Urothelium cell line (cell line): Measurements from ENCODE around the gene NKTR.
"Not testable (repeated sequence)": the region's sequence is repeated elsewhere in the genome, so short reads cannot be mapped to it uniquely, and the experiment has no call there.

Experiments
- DNase-seq: peaks from one replicate; pipeline ENCODE4 v3.0.0; 2011; ENCODE audit warnings: low spot score, mixed read lengths
- FAIRE-seq: peaks from 2 replicates; lab custom pipeline; 2011; peaks lifted over from hg19 to GRCh38; lab: Jason Lieb, UNC

NKTR gene

DNA sequence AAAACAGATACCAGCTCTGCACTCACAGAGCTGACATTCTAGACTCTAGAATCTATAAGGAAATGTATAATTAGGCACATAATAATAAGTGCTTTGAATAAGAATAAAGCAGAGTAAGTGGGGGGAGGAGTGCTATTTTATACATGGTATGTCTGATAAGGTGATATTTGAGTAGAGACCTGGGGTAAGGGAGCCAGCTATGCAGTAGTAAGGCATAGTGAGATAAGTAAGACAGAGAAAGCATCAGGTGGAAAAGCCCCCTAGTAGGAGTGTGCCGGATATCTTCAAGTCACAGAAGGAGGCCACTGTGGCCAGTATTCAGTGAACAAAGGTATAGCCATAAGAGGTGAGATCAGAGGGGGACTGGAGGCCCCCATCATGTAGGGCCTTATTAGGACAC, 6.9 kb upstream of the NKTR start:
- FAIRE-seq (no peak), DNase-seq (no peak)

DNA sequence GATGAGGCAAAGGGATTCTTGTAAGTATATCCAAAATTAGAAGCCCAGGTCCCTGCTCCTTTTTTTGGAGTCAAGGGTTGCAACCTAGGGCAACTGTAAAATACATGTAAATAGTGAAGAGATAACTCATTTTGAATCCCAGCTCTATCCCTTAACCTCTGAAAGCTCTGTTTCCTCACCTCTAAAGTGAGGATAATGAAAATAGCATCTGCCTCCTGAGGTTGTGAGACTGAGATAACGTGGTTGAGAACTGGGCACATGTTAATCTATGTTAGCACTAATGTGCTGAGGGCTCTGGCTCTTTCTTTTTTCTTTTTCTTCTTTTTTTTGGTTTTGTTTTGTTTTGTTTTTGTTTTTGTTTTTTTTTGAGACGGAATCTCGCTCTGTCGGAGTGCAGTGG, 4.8 kb upstream of the NKTR start:
- no peak for DNase-seq
- no peak for FAIRE-seq

DNA sequence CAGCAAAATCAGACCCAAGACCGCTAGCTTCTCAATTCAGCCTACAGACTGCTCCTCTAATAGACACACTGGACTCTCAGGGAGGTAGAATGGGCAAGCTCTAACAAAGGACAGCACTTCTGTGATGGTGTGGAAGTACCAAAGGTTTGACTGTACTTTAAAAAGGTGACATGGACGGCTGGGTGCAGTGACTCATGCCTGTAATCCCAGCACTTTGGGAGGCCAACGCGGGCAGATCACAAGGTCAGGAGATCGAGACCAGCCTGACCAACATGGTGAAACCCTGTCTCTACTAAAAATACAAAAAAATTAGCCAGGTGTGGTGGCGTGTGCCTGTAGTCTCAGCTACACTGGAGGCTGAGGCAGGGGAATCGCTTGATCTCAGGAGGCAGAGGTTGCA, 3.4 kb upstream of the NKTR start:
- not testable (repeated sequence) for FAIRE-seq

DNA sequence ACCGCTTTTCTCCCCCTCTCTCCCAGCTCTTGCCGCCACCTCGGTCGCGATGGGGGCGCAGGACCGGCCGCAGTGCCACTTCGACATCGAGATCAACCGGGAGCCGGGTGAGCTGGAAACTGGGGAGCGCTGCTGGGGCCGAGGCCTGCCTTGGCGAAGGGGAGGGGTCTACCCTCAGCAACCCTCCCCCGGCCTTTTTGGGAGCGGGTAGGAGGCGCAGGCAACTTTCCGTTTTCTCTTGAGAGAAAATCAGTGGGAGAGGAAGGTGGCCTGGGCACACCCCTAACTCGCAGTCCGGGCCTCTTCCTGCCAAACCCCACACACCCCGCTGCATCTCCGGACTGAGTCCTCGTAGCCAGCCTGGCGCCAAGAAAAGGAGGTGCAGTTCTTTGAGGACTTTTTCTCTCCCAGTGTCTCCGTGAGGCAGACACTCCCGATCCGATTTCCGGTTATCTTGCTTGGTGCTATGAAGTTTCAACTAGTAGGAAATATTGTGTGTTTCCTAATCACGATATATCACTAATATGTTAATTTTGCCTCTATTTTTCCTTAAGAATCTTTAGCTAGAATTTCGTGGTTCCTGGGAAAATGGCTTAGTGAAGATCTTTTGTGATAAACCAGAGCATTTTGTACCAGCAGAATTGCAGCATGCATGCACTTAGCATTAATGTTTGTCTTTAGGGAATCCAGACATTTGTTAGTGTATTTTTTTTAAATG, 631 bp downstream of the NKTR start:
- FAIRE-seq: no peak
- no peak for DNase-seq

More for the DNA sequence above, 3.4 kb upstream of the NKTR start:
- DNase-seq: not testable (repeated sequence)

DNA sequence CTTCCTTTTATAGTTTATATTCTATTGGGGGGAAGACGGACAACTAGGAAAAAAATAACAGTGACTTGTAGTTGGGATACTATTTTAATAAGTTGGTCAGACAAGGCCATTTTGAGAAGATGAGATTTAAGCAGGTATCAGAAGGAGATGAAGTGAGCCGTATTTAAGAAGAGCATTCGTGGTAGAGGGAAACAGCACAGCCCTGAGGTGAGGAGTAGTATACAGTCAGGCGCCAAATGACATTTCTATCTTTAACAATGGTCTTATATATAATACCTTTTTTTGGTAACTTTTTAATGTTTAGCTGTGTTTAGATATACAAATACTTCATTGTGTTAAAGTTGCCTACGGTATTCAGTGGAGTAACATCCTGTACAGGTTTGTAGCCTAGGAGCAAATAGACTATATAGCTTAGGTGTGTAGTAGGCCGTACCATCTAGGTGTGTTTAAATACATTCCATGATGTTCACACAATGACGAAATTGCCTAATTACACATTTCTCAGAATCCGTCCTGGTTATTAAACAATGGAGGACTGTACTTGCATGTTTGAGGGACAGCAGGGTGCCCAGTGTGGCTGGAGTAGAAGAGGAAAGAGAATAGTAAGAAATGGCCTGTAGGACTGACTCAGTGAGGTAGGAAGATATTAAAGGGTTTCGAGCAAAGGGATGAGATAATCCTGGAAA, 1.6 kb downstream of the NKTR start:
- FAIRE-seq (no peak), DNase-seq (no peak)

DNA sequence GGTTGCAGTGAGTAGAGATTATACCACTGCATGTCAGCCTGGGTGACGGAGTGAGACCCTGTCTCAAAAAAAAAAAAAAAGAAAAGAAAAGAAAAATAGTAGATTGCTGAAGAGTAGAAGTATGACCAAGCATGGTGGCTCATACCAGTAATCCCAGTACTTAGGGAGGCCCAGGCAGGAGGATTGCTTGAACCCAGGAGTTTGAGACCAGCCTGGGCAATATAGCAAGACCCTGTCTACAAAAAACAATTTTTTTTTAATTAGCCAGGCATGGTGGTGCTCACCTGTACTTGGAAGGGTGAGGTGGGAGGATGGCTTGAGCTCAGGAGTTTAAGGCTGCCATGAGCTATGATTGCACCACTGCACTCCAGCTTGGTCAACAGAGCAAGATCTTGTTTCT, 2.5 kb downstream of the NKTR start:
- FAIRE-seq (no peak), DNase-seq (no peak)

DNA sequence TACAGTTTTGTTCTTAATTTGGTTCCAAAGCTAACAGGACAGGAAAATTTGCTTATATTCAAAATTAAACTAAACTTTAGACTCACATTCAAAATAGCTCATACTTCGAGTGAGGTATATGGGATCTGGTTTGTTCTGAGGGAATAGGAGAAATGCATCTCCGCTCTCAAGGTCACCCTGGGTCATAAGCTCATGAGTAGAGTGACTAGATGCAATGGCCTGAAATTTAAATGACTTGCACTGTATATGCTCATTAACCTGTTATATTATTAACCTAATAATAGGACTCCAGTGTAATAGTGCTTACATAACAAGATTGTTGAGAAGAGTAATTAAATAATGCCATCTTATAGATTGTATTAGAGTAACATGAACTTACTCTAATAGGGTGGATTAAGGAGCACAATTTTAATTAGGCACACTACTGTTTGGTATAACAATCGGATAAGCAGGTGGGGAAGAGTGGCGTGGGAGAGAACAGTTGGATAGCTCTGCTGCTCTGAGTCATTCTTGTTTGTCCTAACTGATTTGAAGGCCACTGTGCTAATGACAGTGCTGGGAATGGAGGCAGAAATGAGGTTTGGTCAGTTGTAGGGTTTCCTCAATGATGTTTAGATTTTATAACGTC, 5.2 kb downstream of the NKTR start:
- DNase-seq (no peak), FAIRE-seq (no peak)

DNA sequence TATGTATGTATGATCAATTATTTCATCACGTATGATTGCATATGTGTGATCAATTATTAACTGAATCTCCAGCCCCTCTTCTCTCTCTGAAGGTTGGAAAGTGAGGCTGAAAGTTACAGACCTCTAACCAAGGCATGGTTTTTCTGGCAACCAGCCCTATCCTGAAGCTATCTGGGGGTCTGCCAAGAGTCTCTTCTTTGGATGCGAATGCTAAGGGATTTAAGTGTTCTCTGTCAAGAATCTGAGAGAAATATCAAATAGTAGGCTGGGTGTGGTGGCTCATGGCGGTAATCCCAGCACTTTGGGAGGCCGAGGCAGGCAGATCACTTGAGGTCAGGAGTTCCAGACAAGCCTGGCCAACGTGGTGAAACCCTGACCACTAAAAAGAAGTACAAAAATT, 8.1 kb downstream of the NKTR start:
- no peak for FAIRE-seq
- no peak for DNase-seq

DNA sequence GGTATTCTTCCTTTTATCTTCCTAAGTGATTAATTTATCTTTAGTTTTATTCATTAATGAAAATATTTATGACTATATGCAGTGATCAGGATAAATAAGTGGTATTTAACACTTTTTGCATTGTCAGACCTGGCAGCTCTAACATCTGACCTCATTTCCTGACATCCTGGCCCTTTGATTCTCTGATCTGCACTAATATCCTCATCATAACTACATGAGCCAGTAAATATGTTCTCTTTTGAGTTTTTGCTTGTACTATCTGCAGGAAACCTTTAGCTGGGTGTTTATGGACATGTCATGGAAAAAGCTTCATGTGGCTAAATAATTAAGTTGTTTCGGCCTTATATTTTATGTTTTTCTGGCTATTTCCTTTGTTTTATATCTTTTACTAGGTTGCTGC, 10.5 kb downstream of the NKTR start:
- FAIRE-seq: no peak
- no peak for DNase-seq

DNA sequence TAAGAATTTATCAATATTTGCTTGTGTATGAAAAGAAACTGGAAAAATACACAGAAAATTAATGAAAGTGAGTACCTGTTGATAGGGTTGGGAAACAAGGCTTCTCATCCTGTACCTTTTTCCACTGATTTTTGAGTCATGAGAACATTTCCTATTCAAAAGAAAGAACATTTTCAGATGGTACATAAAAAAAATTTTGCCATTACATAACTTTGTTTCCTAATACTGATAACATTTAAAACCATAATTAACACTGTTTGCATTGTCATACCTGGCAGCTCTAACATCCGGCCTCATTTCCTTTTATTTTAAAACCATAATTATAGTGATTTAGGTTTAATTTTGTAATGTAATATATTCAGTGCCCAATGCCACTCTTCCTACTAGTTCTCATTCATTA, 11.7 kb downstream of the NKTR start:
- no peak for FAIRE-seq
- no peak for DNase-seq

DNA sequence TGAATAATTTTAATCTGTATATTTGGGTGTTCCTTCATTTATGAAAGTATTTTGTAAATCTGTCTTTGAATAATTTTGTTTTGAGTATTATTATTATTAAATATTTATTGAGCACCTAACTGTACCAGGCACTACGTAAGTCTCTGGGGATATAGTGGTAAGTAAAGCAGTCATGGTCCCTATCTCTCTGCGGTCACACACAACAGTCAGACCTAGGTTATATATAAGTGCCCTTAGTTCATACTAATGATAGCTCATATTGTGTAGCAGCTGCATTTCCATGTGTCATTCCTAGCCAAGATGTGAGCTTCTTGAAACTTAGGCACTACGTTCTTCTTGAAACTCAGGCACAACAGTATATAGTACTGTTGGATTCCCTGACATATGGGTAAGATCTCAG, 12.4 kb downstream of the NKTR start:
- DNase-seq (no peak), FAIRE-seq (no peak)

DNA sequence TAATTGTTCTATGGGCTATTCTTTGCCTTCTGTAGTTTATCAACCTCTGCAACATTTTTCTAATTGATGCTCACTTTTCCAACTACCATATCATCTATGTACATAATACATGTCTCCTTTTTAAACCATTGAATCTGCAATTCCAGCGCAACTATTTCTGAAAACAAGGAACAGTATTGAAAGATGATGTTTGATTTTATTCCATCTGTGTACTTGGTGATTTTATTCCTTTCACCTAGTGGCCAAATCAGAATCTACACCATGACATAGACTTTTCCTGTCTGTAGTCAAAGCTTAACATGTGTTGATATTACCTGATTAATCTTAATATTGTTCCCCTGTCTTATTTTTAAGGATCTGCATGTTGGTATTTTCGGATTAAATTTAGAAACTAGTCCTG, 13.0 kb downstream of the NKTR start:
- FAIRE-seq: no peak
- peak; percentile 10 for DNase-seq

DNA sequence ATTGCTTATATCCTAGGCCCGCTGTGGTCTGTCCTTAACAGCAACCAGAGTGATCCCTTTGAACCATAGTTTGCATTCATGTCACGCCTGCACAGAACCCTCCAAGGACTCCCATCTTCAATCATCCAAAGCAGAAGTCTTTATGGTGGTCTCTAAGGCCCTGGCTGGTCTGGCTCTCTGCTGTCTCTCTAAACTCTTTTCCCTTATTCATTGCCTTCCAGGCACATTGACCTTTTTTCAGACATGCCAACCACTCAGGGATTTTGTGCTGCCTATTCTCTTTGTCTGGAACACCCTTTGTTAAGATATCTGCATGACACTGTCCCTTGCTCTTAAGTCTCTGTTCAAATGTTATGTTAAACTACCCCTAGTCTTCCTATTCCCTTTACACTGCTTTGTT, 31.1 kb downstream of the NKTR start:
- FAIRE-seq: no peak

DNA sequence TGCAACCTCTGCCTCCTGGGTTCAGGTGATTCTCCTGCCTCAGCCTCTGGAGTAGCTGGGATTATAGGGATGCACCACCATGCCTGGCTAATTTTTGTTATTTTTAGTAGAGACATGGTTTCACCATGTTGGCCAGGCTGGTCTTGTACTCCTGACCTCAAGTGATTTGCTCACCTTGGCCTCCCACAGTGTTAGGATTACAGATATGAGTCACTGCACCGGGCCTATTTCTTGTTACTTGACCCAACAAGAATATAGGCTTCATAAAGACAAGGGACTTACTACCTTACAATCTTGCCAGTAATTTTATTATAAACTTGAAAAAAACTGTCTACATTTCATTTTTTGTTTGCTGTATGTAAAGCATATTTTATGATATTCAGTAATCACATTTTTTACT, 31.7 kb downstream of the NKTR start:
- DNase-seq: no peak
- no peak for FAIRE-seq

More for the DNA sequence above, 31.1 kb downstream of the NKTR start:
- no peak for DNase-seq

DNA sequence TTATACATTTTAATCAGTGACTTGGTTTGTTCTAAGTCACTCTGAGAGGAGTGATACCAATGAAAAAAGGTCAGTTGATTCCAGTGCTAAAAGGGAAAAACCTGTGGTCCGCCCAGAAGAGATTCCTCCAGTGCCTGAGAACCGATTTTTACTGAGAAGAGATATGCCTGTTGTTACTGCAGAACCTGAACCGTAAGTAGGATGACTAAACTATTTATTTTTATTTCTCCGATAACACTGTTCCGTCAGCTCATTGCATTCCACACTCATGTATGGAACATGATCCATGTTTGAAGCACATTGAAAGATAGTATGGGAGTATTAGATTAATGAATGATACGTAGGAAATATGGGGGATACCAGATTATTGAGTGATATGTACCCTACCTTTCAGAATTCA, 33.1 kb downstream of the NKTR start:
- FAIRE-seq (no peak), DNase-seq (no peak)

DNA sequence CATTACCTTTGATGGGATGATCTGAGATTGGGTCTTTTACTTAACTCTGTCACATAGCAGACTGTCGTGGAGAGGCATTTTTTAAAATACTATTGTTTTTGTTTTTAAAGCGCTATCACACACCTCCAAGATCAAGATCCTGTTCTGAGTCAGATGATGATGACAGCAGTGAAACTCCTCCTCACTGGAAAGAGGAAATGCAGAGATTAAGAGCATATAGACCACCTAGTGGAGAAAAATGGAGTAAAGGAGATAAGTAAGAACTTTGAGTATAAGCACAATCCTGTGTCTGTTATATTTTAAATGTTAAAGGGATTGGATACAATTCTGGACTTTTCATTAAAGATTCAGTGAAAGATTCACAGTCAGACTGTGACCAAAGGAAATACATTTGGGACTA, 34.6 kb downstream of the NKTR start:
- DNase-seq: no peak

DNA sequence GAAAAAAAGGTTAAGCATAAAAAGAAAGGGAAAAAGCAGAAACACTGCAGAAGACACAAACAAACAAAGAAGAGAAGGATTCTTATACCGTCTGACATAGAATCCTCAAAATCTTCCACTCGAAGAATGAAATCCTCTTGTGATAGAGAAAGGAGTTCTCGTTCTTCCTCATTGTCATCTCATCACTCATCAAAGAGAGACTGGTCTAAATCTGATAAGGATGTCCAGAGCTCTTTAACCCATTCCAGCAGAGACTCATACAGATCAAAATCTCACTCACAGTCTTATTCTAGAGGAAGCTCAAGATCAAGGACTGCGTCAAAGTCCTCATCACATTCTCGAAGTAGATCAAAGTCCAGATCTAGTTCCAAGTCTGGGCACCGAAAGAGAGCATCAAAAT, 36.5 kb downstream of the NKTR start:
- DNase-seq: no peak
- FAIRE-seq: no peak

More for the DNA sequence above, 34.6 kb downstream of the NKTR start:
- no peak for FAIRE-seq

DNA sequence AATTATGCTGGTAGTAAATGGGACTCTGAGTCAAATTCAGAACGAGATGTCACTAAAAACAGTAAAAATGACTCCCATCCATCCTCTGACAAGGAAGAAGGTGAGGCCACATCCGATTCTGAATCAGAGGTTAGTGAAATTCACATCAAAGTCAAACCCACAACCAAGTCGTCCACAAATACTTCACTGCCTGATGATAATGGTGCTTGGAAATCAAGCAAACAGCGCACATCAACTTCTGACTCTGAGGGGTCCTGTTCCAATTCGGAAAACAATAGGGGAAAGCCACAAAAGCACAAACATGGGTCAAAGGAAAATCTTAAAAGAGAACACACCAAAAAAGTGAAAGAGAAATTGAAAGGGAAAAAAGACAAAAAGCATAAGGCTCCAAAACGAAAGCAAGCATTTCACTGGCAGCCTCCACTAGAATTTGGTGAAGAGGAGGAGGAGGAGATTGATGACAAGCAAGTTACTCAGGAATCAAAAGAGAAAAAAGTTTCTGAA, 37.9 kb downstream of the NKTR start:
- DNase-seq (no peak), FAIRE-seq (no peak)

DNA sequence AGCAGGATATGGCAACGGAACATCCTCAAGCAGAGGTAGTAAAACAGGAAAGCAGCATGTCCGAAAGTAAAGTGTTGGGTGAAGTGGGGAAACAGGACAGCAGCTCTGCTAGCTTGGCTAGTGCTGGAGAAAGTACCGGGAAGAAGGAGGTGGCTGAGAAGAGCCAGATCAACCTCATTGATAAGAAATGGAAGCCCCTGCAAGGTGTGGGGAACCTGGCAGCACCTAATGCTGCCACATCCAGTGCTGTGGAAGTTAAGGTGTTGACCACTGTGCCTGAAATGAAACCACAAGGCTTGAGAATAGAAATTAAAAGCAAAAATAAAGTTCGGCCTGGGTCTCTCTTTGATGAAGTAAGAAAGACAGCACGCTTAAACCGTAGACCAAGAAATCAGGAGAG, 38.7 kb downstream of the NKTR start:
- FAIRE-seq (no peak), DNase-seq (no peak)

DNA sequence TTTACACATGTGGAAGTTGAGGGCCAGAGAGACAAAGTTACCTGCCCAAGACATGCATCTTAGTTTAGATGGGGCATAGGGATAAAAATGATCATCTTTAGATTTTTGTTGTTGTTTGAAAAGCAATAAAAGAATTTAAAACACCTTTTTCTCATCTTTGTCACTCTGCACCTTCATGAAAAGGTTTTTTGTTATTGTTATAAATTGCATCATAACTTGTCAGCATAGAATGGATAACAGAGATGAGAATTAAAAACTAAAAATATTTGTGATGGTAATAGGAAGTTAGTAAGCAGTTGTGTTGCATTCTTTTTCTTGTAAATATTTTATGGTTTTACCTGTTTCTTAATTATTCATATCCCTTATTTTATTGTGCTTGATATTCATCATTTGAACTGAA, 39.6 kb downstream of the NKTR start:
- DNase-seq (no peak), FAIRE-seq (no peak)

DNA sequence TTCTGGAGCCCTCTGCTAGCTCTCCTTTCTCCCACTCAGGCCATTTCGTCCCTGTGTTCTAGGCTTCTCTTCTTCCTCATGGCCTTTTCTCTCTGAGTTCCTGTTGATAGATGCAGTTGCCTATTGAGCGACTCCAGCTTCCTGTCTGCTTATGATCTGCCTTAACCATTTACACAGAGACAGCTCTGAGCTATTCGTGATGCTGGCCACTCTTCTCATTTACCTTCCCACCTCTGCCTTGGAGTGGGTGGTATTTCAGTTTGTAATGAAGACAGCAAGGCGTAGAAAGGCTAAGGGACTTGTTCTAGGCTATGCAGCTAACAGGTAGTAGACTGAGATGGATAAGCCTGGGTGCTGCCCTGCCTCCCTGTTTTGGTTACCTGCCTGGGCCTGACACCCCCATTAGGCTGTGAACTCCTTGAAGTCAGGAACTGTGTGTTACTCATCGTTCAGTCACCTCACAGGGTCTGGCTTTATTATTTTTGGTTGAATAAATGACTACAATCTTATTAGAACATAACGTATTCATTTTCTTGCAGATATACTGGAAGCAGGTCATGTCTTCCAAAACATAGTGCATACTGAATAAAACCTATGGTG, 40.4 kb downstream of the NKTR start:
- no peak for DNase-seq
- no peak for FAIRE-seq
